NCI-H1436 (cell line): ENCODE data around the gene PLA1A.
"Not testable (repeated sequence)": the region's sequence is repeated elsewhere in the genome, so short reads cannot be mapped to it uniquely, and the experiment has no call there.

Source experiments
- DNase-seq: peaks from one replicate; lab custom pipeline; 2025; lab: John Stamatoyannopoulos, UW

Gene PLA1A

DNA sequence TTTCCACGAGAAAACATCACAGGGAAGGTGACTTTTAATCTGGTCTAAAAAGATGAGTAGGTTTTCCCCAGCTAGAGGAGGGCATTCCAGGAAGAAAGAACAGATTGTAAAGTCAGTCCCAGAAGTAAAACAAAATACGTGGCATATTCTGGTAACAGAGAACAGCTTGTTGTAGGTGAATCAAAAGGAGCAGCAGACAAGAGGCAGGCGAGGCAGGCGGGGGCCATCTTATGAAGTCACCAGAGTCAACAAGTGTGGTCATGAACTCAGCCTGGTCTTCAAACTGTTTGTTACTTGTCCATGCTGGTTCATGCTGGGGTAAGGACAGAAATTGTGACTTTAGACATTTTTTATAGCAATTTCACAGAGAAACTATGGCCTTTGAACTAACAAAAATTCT, 66.7 kb downstream of the PLA1A start:
- no peak for DNase-seq

DNA sequence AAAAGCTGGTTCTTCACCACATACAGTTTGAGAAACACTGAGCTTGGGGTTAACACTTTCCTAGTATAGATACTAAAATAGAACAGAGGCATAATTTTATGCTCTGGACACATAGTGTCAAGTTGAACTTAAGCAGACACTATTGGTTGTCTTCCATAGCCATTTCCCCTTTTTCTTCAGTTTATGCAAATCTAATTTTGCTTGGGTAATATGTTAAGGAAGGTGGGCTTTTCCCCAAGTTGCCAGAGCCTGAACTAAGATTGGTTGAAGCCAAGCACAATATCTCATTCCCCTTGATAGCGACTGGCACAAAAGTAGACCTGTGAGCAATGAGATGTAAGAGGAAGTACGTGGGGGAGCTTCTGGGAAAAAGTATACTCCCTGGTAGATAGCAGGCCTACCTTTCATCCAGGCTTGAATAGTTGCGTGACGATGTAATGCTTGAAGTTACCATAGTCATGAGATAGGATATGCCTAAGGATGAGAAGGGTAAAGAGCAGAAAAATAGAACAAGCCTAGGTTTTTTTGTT, 67.2 kb downstream of the PLA1A start:
- DNase-seq = no peak

DNA sequence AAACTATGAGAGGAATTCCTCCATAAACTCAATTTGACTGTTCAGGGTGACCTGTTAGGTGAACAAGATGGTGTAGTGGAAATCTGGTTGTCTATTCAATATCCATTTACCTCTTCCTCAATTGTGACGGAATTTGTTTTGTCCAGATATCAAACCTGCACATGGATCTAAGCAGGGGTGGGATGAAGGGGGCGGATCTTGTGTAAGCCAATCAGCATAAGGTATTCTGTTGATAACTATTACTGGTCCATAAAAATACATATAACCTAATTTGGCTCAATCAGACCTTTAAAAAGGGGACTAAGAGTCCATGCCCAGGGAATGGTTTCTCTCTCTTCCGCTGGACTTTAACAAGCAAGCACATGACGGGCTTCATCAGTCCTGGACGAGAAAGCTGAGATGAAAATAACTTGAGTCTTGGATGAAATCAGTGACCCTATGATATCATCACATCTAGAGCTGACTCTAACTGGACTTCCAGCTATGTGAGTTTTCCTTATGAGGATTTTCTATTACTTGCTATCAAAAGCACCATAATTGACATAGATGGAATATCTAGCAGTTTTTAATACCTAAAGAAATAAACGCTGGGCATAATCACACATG, 68.4 kb downstream of the PLA1A start:
- DNase-seq = no peak

DNA sequence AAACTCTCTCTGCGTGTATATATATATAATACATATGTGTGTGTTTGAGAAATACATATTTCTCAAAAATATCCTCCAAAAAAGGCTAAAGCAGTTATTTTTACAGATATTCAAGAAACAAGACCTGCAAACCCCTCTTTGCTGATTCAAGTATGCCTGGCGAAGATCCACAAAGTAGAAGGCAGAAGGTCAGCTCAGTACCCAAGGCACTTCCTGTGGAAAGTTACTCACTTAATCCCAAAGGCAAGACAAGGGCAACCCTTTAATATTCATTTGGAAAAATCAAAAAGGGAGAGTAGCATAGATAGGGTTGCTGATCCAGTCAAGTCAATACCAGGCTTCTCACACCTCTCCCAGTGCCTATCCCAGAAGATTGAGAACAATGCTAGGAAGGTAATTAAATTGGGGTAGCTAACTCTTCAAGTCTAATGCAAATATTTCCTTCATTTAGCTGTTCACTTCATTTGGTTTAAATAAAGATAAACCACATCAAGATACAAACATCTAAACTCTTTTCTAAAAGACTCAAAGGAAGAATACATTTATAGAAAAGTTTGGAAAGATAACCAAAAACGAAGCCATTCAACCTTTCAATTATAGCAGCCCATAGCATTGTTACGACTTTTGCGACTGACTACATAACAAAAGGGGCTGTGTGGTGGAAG, 72.4 kb downstream of the PLA1A start:
- DNase-seq = no peak

DNA sequence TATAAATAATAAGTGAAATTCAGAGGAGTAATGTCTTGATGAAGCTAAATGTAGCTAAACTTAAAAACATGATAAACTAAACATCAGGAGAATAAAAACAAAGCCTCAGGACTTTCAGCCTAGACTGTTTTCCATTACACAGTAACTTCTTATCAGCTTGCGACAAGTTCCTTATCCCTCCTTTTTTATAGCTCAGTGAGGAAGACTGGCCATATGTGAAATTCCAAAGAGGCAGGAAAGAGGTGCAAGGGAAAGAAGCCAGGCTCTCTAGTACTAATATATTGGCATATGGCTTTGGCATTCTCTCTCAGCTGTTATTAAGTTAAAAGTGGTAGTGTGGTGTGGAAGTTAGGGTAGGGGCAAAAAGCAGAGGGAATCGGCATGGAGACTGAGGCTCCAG, 75.1 kb downstream of the PLA1A start:
- DNase-seq = no peak

DNA sequence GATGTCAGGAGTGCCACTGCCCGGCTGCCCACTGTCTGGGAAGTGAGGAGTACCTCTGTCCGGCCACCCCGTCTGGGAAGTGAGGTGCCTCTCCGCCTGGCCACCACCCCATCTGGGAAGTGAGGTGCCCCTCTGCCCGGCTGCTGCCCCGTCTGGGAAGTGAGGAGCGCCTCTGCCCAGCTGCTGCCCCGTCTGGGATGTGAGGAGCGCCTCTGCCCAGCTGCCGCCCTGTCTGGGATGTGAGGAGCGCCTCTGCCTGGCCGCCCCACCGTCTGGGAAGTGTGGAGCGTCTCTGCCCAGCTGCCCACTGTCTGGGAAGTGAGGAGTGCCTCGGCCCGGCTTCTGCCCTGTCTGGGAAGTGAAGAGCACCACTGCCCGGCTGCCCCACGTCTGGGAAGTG, 76.2 kb downstream of the PLA1A start:
- DNase-seq = no peak

DNA sequence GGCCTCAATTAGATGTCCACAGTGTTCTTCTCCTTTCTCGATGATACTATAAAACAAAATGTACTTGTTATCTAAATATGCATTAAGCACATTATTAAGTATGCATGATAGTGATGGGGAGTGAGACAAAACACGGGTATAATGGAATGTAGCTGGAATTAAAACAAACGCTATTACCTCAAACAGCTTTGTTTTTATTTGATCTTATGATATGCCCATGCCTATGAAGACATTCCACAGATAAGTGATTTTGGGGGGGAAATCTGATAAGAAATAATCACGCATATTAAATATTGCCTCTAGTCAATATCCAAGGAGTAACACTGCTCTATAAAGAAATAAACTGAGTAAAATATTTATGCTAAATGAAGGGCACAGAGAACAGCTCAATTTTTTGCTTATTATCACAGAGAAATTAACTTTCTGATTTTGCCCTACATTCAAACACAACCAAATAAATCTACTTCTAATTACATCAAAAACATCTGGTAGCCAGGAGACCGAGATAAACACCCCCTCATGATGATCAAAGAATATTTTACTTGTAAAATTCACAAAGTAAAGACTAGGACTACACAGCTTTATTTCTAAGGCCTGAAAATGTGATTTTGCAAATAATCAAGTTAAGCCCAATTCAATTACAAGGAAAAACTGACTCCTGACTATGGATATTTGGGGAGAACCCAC, 77.6 kb downstream of the PLA1A start:
- no peak for DNase-seq

DNA sequence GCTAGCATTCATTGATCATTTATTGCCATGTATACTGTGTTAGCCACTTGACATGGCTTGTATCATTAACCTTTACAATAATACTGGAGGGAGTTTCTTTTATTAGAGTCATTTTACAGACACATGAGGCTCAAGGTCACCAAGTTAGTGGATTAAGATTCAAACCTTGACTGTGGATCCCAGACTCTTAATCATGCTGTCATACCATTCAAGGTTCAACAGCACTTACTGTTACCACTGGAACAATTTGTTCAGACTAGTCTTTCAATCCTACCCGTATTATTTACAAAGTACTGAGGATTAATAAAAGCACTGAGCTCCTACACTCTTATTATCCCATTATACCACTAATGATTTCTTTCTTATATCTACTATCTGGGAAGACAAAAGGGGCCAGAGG, 78.3 kb downstream of the PLA1A start:
- DNase-seq = no peak

DNA sequence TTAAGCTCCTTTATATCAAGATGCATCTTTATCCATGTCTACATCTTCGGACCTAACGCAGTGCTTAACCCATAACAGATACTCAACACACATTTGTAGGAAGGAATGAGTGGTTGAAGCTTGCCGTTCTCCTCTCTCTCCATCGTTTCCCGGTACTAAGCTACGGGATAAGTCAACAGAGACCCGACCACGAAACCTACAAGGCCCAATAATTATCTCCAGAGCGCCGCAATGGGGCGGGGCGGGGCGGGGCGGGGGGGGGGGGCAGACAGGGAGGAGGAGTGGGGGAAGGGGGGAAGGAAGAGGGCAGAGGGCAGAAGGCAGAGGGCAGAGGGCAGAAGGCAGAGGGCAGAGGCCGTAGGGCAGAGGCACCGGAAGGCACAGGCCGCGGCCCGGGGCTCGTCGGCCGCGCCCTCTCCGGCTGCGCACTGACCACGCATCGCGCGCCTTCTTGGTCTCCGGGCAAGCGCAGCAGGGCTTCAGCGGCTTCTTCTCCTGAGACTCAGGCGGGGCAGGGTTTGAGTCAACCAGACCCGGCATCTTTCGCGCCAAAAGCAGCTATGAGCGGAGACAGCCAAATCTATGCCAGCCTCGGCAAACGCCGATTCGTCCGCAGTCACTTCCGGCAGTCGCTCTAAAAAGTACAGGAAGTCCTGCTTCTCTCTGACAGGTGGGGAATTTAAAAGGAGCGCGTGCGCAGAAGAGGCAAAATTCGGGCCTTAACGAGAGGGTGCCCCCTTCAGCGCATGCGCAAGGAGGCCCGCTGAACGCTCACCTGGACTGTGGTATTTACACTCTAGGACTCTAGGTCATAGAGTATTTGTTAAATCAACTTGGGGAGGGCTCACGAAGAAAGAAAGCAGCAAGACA, 79.3 kb downstream of the PLA1A start, which contains the start of gene COX17:
TSS of gene COX17 (minus strand) at position 636 of the 870 bp plus-strand sequence. CDS start at position 540, 96 bp downstream.
- DNase-seq = peak; percentile 98

DNA sequence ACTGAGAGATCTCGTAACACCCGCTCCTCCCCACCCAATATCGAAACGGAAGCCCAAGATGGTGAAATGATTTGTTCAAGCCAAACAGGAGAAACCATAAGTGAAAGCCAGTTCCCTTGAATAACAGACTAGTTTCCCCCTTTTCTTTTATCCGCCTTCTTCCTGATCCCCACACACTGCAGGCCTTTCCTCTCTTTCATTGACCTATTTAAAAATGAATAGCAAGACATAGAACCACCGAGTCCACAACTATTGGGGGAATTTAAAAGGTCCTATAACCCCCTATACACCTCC, 79.9 kb downstream of the PLA1A start:
- DNase-seq = no peak

DNA sequence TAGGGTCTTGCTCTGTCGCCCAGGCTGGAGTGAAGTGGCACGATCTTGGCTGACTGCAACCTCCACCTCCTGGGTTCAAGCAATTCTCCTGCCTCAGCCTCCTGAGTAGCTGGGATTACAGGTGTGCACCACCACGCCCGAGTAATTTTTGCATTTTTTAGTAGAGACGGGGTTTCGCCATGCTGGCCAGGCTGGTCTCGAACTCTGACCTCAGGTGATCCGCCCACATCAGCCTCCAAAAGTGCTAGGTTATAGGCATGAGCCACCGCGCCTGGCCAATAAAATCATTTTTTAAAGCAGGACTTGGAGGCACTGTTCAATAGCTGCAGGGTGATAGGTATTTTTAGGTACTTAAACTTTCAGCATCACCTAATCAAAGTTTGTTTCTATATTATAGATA, 80.5 kb downstream of the PLA1A start:
- DNase-seq = not testable (repeated sequence)
